Measurements from ENCODE around the gene MCF2L. TPM values are rescaled to one million over a fixed set of nuclear protein-coding genes. Genes with fewer than 3 reads are reported as not detected.
A peak's percentile ranks its signal among the peaks of the same experiment; 100 is the strongest.

Gene MCF2L
- total RNA-seq, 1 donor from 2014 or later, result 115 TPM

DNA sequence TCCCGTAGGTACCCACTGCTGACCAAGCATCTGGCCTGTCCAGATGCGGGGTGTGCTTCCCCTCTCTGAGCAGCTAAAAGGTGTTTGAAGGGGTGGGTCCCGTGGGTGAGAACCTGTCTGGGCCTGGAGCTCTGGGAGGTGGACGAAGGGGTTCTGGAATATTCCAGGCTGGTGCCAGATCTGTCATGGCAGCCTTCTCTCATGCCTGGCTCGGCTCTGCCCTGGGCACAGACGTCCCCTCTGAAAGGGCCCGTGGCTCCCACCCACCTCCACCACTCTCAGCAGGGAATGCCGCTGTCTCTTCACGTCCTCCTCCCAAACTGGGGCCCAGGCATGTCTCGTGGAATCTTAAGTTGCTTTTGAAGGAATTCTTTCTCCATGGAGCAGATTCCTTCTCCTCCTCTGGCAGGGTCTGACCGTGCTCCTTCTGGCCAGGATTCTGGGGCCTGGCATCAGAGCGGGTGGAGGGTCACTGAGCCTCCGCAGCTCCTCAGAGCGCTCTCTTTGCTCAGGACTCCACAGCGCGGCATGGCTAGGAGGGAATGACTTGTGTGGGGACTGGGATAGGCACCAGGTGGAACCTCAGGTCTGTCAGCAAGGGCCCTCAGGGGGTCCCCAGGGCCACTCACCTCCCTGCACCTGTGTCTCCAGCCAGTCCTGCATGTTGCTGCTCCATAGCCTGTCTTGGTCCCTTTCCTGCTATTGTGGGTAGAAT is 5.9 kb upstream of the MCF2L start:
- DNase-seq (ENCODE audit: low spot score), result no peak

DNA sequence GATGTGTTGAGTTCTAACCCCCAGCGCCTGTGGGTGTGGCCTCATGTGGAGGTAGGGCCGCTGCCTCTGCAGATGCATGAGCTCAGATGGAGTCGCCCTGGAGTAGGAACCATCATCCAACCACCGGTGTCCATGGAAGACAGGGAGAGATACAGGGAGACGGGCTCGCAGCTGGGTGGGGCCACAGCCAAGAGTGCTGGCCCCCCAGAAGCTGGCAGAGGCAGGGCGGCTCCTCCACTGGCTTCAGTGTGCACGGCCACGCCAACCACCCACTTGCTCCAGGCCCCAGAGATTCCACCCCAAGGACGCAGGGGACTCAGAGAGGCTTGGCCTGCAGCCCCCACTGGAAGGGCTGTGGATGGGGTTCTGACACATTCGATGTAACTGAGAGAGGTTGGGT is 5.4 kb upstream of the MCF2L start:
- DNase-seq (ENCODE audit: low spot score), result no peak

DNA sequence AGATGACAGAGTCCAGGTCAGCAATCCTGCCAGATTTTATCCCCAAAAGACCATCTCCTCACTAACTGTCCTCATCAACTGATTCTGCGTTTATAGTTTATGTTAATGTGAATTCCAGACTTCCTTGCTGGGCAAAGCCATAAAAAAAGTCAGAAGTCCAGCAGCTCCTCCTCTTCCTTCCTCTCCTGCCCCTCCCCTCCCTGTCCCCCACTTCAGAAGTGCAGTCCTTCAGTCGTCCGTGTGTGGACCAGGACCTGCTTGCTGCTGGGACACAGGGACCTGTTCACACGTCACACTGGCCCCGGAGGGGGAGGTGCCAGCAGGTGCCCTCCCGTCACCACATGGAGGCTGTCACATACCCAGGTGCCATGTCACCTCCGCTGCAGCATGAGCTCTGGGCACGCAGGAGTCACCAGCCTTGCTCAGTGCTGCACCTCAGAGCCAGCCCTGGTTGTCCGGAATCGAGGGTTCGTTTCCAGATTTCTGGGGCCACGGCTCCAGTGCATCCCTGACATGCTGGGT is 4.0 kb upstream of the MCF2L start:
- DNase-seq (ENCODE audit: low spot score), result no peak

DNA sequence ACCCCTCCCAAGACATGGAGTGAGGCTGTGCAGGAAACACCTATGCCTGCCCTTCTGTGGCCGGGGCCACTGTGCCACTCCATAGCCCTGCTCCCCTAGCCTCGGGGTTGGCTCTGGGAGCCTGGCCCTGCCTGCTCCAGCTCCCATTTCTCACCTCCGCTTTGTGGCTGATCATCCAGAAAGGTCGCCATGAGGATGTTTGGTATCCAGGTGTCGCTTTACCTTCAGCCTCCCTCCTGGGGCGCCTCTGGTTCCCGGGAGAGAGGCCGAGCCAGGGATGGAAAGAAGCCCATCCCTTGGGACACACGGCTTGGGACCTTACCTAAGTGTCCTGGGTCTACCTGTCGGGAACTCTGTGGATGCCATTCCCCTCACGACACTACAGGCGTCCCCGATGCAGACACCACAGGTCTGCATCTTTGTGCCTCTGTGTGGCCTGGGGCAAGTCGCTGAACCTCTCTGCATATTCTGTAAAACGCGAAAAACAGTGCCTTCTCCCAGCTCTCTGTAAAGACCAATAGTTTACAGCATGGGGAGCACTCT is 3.4 kb upstream of the MCF2L start:
- DNase-seq (ENCODE audit: low spot score), result no peak

DNA sequence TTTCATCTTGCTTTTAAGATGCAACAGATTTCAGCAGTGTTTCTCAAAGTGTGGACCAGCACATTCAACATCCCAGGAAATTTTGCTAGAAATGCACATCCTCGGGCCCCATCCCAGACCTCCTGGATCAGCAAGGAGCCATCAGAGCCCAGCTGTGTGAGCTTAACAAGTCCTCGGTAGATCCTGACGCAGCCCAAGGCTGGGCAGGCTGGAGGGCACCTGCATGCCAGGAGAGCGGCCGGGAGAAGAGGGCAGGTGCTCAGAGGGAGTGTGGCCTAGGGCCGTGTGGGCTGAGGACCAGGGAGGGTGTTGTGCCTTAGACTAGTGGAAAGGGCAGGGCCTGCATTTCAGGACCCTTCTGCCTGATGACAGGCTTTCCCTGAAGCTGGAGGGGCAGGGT is 2.2 kb upstream of the MCF2L start:
- DNase-seq (ENCODE audit: low spot score), result no peak

DNA sequence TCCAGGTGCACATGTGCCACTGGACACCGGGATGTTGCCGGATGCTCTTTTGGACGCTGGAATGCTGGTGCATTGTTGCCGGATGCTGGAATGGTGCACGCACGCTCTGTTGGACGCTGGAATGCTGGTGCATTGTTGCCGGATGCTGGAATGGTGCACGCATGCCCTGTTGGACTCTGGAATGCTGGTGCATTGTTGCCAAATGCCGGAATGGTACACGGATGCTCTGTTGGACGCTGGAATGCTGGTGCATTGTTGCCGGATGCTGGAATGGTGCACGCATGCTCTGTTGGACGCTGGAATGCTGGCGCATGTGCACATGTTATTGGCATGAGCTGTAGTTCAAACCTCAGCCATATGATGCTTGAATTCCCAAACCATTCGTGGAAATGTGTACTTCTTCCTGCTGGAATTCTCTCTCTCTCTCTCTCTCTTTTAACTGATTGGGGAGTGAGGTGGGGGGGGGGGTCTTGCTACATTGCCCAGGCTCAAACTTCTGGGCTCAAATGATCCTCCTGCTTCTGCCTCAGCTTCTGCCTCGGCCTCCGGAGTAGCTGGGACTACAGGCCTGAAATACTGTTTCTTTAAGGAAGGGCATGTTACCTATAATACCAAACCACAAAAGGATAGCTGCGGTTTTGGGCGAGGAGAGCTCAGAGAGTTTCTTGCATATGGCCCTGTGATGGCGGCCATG is 1.2 kb upstream of the MCF2L start:
- no peak for DNase-seq (ENCODE audit: low spot score)

DNA sequence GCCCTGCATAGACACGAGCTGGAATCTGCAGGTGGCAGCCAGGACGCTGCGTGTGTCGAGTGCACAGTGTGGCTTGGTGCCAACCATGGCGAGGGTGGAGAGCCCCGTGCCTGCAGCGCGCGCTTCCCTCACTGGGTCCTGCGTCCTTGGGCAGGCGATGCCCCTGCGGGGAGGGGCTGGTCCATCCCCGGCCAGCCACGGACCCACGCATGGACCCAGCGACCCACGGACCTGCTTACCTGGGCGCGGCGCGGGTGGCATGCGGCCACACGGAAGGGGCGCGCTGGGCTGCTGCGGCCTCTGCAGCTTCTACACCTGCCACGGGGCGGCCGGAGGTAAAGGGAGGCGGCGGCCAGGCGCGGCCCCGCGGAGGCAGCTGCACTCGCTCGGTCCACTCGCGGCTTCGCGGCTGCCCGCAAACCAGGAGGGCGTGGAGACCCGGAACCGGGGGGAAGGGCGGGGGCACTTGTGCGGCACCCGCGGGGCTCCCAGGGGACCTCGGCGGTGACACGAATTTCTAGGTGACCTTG is 569 bp upstream of the MCF2L start:
- peak; percentile 74 for DNase-seq (ENCODE audit: low spot score)

DNA sequence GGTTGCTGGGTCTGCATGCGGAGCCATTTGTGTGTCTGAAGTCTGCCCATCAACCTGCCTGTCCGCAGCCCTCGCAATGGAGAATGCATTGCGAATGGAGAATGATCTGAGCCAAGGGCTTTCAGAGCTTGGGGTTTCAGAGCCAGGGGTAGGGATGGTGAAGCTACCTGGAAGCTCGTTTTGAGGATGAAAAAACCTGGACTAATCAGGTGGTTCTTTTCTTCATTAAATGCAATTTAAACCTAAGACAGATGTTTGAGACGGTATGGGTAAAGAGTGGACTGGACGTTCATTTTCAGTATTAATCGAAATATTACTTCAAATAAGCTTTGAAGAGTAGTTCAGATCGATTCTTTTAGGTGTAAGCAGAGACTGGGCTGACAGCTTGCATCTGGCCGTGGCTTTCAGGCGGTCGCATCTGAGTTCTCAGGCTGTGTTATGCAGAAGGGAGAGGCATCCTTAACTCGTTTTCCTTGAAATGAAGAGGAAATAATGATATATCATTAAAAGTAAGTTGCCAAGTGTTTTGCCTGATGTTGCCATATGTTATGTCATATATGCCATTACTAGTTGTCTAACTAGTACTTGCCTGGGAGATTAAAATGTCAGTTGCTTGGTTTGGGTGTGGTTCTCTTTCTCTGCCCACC is 801 bp downstream of the MCF2L start:
- DNase-seq (ENCODE audit: low spot score), result no peak

DNA sequence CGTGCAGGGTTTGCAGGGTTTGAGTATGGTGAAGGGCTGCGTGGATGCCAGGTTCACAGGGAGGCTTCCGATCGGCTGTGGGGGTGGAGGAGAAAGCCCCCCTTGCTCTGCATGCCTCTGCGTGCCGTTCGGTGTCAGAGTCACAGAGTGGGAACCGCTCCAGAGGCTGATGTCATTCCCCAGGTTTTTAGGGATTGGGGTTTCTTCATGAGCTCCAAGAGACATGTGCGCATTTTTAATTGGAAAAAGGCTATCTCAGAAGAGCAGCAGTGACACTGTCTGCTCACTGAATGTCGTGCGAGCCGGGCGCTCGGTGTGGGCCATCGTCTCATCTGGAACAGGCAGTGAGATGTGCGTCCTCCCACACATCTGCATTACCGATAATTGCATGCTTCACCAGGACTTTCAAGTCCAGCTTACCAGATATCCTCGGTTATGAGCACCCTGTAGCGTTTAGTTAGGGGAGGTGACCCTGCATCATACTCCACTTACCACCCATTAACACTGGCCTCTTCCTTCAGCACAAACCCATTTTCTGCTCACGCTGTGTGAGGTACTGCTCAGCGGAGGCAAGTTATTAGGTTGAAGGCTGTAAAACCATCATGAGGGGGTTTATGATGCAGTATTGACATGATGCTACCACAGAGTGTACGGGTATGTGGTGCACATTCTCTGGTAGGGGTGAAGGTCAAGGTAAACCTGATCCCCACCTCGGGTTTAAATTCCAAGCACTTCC is 1.7 kb downstream of the MCF2L start:
- no peak for DNase-seq (ENCODE audit: low spot score)

DNA sequence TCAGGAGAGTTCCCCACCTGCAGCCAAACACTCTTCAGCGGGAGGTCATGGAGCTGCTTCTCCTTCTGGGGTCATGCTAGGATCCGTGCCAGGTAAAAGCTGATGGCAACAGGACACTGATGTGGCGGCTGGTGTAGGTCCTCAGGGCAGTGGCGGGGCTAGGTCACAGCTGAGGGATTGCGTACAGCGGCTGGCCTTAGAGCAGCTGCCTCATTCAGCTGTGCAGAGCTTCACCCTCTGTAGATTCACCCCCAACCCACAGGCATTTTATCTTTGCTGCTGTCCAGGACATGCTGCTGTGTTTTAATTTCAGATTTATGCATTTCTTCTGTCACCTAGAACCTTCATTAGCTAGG is 2.3 kb downstream of the MCF2L start:
- no peak for DNase-seq (ENCODE audit: low spot score)

DNA sequence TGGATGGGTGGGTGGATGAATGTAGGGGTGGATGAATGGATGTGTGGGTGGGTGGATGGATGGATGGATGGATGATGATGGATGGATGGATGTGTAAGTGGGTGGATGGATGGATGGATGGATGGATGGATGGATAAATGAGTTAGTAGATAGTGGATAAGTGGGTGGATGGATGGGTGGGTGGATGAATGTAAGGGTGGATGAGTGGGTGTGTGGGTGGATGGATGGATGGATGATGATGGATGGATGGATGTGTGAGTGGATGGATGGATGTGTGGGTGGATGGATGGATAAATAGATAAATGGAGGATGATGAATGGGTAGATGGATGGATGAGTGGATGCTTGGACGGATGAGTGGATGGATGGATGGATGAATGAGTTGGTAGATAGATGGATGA is 3.2 kb downstream of the MCF2L start:
- DNase-seq (ENCODE audit: low spot score), result no peak

DNA sequence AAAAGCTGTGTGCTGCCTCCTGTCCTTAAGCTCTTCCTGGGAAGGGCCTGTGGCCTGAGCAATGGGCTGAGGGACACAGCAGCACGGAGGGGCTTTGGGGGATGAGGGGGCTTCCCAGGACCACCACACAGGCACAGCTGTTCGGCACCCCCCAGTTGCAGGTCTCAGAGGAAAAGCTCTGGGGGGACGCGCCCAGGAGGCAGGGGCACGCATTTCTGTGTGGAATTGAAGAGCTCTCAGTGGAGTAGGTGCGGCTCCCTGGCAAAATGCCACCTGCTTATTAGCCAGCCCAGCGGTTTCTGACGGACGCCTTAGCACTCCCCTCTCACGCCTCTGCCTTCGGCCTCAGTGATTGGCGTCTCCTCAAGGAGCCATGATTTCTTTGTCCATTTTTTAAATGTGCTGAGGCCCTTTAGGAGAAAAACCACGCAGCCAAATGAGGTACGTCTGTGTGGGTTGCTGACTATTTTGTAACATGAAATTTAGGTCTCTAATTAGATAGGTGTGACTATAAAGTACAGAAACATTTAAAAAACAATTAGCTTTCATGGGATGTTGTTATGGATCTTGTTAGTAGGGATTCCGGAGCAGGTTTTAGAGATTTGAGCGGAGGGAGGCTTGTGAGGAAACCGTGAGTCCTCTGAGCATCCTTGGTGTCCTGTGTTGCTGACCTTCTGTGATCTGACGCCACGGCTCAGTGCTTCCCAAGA is 4.0 kb downstream of the MCF2L start:
- DNase-seq (ENCODE audit: low spot score), result no peak

DNA sequence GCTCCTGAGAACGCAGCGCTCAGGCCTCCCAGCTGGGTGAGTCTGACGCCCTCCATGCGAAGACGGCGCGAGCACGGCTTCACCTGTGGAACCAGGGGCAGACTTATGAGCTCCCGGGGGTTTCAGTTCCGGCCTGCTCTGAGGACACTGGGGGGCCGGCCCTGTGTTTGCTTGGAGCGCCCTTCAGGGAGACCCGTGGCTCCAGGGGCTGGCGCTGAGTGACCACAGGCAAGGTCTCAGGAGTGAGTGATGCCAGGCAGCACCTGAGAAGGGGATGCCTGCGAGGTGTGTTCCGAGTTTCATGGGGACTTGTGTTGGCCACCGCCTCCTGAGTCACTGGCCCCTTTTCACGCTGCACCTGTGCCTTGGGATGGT is 4.5 kb downstream of the MCF2L start:
- DNase-seq (ENCODE audit: low spot score), result no peak

DNA sequence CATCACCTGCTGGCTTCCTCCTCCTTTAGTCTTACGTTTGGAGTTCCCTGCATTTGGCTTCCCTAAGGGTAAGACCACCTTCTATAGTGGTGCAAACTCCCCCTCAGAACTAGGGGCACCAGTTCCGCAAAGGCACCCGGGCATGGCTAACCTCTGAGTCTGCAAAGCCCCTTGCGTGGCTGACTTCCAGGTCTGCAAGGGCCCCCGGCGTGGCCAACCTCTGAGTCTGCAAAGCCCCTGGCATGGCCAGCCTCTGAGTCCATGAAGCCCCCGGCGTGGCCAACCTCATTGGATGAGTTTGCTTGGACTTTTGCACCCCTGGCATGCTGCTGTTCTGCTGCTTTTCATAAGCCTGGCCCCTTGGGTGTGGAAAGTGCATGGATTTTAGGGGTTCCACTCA is 5.1 kb downstream of the MCF2L start:
- DNase-seq (ENCODE audit: low spot score), result no peak

DNA sequence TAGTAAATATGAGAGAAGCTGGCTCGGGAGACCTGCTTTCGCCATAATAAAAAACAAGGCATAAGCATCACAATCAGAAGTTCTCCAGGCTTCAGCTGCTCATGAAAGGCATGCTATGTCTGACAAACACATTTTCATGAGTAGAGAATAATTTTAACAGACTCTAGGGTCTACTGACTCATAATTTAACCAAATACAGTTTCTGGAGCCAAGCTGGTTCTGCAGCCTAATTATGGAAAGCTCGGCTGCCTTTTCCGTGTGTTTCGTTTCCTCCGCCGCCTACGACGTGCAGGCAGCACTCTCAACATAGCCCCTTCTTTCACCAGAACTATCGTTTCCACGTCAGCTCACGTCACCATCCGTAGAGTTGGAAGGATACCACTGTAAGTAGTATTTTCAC is 5.7 kb downstream of the MCF2L start:
- DNase-seq (ENCODE audit: low spot score), result no peak

DNA sequence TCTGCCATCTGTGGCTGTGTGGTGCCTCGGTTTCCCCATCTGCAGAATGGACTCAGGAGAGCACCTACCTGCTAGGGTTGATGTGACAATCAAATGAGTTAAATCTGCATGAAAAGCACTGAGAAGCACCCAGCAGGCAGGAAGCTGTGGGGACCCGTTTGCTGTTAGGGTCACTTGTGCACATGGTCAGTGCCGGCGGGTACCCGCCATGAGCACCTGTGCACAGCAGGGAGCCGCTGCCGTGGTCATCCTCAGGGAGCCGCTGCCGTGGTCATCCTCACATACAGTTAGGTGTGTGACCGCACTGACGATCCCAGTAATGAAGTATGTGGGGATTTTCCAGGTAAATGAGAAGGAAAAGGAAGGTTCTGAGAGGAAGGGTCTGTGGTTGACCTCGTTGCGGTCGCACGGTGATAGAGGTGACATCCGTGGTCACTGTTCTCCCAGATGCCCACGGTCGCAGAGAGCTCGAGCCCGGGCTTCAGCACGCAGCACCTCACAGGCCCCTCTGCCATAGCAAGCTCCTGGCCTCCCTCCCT is 6.5 kb downstream of the MCF2L start:
- no peak for DNase-seq (ENCODE audit: low spot score)

DNA sequence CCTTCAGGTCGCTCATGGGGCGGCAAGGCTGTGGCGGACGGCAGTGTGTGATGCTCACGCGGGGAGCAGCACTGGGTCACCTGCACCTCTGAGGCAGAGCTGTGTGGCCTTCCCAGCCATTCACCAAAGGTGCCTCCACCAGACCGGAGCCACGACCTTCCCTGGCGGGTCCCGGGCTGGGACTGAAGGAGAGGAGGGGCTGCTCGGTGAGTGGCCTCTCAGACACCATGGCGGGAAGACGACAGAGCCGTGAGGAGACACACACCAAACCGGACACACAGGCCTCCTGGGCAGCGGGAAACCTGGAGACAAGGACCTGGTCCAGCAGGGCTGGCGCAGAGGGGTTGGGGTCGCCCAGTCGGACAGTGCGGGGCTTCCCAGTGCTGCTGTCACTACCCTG is 7.5 kb downstream of the MCF2L start:
- DNase-seq (ENCODE audit: low spot score), result no peak

DNA sequence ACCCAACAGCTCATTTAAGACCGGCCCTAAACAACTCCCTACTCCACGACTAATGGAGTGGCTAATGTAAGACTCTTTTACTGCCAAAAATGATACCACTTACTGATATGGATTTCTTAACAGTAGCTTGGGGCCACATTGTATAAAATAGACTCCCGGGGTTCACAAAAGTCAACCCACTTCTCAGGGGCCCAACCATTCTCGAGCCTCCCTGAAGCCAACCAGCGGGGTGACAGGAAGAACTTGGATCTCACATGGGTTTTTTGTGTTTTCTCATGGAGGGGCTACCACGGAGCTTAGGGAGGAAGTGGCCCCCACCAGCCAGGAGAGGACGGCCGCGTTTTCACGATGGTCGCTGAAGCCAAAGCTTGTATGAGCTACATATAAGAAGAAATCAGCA is 8.1 kb downstream of the MCF2L start:
- DNase-seq (ENCODE audit: low spot score), result no peak

DNA sequence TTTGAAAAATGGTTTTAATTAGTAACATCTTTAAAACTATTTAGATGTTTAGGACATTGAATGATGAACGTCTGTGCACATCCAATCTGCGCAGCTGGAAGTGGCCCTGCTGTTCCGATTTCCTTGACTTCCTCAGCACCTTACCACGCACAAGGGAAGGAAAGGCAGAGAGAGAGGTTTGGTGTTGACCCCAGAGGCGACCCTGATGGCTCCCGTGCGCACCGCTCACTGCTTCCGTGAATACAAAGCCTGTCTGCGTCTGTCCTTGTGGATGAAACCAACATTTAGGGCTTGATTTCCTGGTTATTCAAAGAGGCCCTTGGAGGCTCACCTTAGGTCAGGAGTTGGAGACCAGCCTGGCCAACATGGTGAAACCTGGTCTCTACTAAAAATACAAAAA is 8.5 kb downstream of the MCF2L start:
- no peak for DNase-seq (ENCODE audit: low spot score)

DNA sequence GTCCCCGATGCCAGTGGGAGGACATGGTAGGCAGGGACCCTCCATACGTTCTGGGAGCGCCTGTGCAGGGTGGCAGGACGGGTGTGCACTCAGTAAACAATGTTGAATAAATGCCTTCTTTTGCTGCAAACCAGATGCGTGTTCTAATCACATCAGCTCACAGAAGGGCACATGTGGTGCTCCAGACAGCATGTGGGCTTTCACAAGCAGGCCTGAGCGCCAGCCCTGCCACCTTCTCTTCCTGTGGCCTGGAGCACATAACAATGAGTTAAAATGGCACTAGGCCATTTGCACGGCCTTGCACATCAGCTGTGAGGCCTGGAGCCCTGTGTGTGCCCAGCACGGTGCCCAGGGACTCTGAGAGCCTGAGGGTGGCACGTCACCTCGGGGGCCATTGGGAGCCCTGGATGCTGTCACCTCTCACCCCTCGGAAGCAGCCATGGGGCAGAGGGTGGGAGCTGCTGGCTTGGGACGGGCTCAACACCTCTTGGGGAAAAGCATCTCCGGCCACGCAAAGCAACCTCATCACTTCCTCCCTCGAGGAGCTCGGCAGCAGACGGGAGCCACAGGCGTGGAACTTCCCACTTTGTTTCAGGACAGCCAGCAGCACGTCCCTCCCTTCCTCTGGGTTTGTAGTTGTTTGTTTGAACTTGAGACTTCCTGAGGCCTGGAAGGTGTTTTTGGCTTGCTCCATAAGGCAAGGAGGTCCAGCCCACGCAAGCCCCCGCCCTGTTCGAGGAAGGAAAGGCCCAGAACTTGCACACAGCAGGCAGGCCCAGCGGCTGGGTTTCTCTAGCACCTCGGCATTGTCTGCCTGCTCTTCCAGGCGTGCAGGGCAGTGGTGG is 9.8 kb downstream of the MCF2L start:
- no peak for DNase-seq (ENCODE audit: low spot score)

Measured in ureter (tissue), 1 donor.